Dendritic cell treated with granulocyte-macrophage colony-stimulating factor and Interleukin-4, amounts not matched to agents 40 ng/mL and 50 ng/mL, for 4 days (primary cell): ENCODE data around the gene ZNF236.

ENCODE experiments used
- H3K27ac Mint-ChIP-seq: one replicate; pipeline ENCODE4 v1.8.0; 2022; ENCODE audit warnings: mild to moderate bottlenecking, mixed read lengths
- H3K27me3 Mint-ChIP-seq: one replicate; pipeline ENCODE4 v1.8.0; 2022; ENCODE audit warnings: mild to moderate bottlenecking, mixed read lengths
- H3K36me3 Mint-ChIP-seq: one replicate; pipeline ENCODE4 v1.8.0; 2022; ENCODE audit warnings: low read depth, mixed read lengths
- H3K4me1 Mint-ChIP-seq: one replicate; pipeline ENCODE4 v1.8.0; 2022; ENCODE audit warnings: low read depth, mixed read lengths
- H3K4me3 Mint-ChIP-seq: one replicate; pipeline ENCODE4 v1.8.0; 2022; ENCODE audit warnings: mild to moderate bottlenecking, moderate library complexity, mixed read lengths
- H3K9me3 Mint-ChIP-seq: one replicate; pipeline ENCODE4 v1.8.0; 2022; ENCODE audit warnings: mixed read lengths
- intact Hi-C: fragments of 100-400 bp; cut with micrococcal nuclease; formaldehyde crosslinking; loops from one replicate; pipeline ENCODE4 v1.15.0; 2022

The ZNF236 gene

DNA sequence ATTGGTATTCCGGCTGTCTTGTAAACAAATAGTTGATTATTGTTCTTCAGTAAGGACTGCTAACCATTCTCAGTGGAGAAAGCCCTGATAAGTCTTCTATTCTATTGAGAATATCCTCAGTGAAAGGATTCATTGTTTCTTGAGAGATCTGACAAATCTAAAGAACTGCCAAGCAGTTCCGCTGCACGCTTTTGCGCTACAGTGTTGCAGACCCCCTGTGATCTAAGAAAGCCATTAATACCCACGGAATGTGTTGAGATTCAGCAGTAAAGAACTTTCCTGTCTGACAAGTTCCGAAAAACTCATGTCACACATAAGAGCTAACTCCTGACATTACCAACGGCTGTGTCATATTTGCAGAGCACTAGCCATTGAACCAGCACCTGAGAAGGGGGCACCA, 63.8 kb downstream of the ZNF236 start:
- H3K4me3 Mint-ChIP-seq: no peak overlapping the region
- H3K27ac Mint-ChIP-seq: no peak overlapping the region
- no peaks in the 10 kb centered on the region for H3K9me3 Mint-ChIP-seq

DNA sequence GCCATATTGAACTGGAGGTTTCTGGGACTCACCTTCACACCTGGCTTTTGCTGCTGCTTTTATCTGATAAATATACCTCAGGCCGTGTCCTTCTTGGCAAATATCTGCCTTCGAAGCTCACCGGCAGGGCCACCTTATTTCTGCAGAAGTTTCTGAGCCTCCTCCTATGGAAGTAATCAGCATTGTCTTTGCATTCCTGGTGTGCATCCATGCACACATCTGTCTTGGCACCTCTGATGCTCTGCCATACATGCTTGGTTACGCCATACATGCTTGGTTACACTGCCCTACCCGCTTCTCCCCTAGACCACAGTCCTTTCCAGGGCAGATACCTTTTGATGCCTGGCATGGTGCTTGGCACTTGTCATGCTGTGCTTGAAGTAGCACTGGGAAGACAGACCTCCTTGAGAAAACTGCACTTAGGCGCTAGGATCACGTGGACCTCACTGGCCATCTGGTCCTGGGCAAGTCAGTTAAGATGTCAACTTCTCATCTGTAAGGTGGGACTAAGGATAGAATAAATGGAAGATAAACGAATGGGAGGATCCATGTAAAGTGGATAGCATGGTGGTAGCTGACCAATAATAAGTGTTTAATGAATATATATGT, 66.8 kb downstream of the ZNF236 start:
- Mint-ChIP-seq H3K27me3 (no peaks in the 10 kb centered on the region), H3K9me3 (no peaks in the 10 kb centered on the region), H3K4me1 (no peaks in the 10 kb centered on the region), H3K36me3 (peaks cover 93% of the 10 kb centered on the region), H3K4me3 (no peak overlapping the region), H3K27ac (no peak overlapping the region)
- intact Hi-C loops: no loop called here

More for the DNA sequence above, 63.8 kb downstream of the ZNF236 start:
- peaks cover 94% of the 10 kb centered on the region for H3K36me3 Mint-ChIP-seq
- no peaks in the 10 kb centered on the region for H3K4me1 Mint-ChIP-seq
- intact Hi-C loops: no loop called here
- H3K27me3 Mint-ChIP-seq: no peaks in the 10 kb centered on the region

DNA sequence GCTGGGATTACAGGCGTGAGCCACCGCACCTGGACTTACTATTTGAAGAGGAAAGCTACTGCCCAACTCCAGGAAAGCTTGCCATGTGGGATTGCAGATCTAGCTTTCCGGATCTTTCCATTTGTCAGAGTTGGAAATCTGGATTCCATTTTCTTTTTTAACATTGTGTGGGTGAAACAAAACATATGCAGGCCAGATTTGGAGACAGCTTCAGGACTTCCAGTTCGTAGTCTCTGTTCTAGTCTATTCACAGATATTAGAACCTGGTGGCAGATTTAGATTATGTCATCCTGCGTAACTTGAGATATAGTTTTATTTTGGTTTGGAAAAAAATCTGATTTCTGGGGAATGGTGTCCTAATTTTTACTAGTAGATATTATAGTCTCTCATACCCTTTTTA, 70.5 kb downstream of the ZNF236 start:
- H3K4me1 Mint-ChIP-seq: no peaks in the 10 kb centered on the region
- H3K36me3 Mint-ChIP-seq: peaks cover 94% of the 10 kb centered on the region
- no peak overlapping the region for H3K4me3 Mint-ChIP-seq
- no peaks in the 10 kb centered on the region for H3K27me3 Mint-ChIP-seq
- no peak overlapping the region for H3K27ac Mint-ChIP-seq
- H3K9me3 Mint-ChIP-seq: no peaks in the 10 kb centered on the region
- intact Hi-C loops: no loop called here

DNA sequence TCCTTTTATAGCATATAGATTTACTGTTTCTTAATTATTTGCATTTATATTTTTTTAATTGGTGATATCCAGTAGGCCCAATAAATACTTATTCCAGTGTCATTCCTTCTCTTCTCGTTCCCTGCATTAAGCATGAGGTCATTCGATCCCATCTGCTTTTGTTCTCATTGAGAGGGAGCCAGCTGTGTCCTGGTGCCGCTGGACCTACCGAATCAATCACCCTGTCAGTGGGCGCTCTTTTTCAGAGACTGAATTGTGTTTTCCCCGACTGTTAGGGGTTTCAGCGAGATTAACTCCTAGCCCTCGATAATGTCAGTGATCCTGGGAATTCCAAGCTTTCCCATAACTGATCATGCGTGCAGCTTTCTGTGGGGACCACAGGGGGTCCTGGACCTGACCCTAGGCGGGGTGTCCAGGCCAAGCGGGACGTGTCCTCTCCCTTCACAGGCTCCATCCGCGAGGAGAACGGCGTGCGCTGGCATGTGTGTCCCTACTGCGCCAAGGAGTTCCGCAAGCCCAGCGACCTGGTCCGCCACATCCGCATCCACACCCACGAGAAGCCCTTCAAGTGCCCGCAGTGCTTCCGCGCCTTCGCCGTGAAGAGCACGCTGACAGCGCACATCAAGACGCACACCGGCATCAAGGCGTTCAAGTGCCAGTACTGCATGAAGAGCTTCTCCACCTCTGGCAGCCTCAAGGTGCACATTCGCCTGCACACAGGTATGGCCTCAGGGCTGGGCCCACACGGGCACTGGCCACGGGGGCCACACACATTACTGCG, 72.4 kb downstream of the ZNF236 start:
- H3K36me3 Mint-ChIP-seq: peaks cover 95% of the 10 kb centered on the region
- H3K27ac Mint-ChIP-seq: no peak overlapping the region
- H3K27me3 Mint-ChIP-seq: no peaks in the 10 kb centered on the region
- no peaks in the 10 kb centered on the region for H3K9me3 Mint-ChIP-seq
- no peak overlapping the region for H3K4me3 Mint-ChIP-seq
- H3K4me1 Mint-ChIP-seq: no peaks in the 10 kb centered on the region
- intact Hi-C loops: no loop called here

DNA sequence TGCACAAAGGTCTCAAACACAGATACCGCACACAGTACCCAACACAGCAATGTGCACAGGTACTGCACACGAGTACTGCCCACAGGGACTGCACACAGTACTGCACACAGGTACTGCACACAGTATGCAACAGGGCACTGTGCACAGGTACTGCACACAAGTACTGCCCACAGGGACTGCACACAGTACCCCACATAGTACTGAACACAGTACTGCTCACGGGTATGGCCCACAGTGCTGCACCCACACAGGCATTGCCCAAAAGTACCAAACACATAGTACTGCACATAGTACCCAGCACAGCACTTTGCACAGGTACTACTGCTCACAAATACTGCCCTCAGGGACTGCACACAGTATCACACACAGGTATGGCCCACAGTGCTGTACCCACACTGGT, 73.1 kb downstream of the ZNF236 start:
- intact Hi-C loops: no loop called here
- H3K4me1 Mint-ChIP-seq: no peaks in the 10 kb centered on the region
- no peak overlapping the region for H3K4me3 Mint-ChIP-seq
- peaks cover 90% of the 10 kb centered on the region for H3K36me3 Mint-ChIP-seq
- H3K27ac Mint-ChIP-seq: no peak overlapping the region
- no peaks in the 10 kb centered on the region for H3K27me3 Mint-ChIP-seq
- H3K9me3 Mint-ChIP-seq: no peaks in the 10 kb centered on the region

DNA sequence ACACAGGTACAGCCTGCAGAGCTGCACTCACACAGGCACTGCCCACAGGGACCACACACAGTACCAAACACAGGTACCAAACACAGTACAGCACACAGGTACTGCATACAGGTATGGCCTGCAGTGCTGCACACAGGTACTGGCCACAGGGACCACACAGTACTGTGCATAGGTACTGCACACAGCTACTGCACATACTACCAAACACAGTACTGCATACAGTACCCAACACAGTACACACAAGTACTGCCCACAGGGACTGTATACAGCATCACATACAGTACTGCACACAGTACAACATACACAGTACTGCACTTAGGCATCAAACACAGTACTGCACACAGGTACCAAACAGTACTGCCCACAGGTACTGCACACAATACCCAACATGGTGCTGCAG, 74.3 kb downstream of the ZNF236 start:
- H3K36me3 Mint-ChIP-seq: peaks cover 89% of the 10 kb centered on the region
- H3K9me3 Mint-ChIP-seq: no peaks in the 10 kb centered on the region
- no peaks in the 10 kb centered on the region for H3K4me1 Mint-ChIP-seq
- intact Hi-C loops: no loop called here
- H3K27ac Mint-ChIP-seq: no peak overlapping the region
- H3K27me3 Mint-ChIP-seq: no peaks in the 10 kb centered on the region
- H3K4me3 Mint-ChIP-seq: no peak overlapping the region

DNA sequence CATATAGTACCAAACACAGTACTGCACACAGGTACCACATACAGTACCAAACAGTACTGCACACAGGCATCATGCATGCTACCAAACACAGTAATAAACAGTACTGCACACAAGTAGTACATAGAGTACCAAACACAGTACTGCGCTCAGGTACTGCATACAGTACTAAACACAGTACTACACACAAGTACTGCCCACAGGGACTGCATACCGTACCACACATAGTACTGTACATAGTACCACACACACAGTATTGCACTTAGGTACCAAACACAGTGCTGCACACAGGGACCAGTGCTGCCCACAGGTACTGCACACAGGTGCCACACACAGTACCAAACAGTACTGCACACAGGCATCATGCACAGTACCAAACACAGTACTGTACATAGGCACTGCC, 74.9 kb downstream of the ZNF236 start:
- H3K4me1 Mint-ChIP-seq: no peaks in the 10 kb centered on the region
- intact Hi-C loops: no loop called here
- H3K36me3 Mint-ChIP-seq: peaks cover 90% of the 10 kb centered on the region

DNA sequence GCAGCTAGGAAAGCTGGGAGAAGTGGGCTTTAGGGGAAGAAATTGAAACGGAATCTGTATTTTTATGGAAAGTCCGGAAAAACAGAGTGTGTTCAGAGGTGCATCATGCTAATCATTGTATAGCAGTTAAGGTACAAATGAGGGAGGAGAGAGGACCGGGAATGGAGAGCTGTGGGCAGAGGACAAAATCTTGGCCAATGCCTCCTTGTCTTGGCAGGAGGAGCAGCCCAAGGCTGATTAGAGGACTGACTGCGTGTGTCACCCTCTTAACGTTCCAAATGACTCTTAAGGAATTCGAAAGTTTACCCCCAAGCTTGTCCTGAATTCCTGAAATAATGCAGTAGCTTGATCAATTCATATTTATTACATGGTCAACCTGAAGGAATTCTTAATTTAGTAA, 81.0 kb downstream of the ZNF236 start:
- Mint-ChIP-seq H3K27me3 (no peaks in the 10 kb centered on the region), H3K9me3 (no peaks in the 10 kb centered on the region), H3K36me3 (peaks cover 69% of the 10 kb centered on the region), H3K4me3 (no peak overlapping the region), H3K27ac (no peak overlapping the region), H3K4me1 (no peaks in the 10 kb centered on the region)
- intact Hi-C loops: no loop called here

More for the DNA sequence above, 74.9 kb downstream of the ZNF236 start:
- no peaks in the 10 kb centered on the region for H3K27me3 Mint-ChIP-seq
- H3K4me3 Mint-ChIP-seq: no peak overlapping the region
- H3K9me3 Mint-ChIP-seq: no peaks in the 10 kb centered on the region
- no peak overlapping the region for H3K27ac Mint-ChIP-seq

DNA sequence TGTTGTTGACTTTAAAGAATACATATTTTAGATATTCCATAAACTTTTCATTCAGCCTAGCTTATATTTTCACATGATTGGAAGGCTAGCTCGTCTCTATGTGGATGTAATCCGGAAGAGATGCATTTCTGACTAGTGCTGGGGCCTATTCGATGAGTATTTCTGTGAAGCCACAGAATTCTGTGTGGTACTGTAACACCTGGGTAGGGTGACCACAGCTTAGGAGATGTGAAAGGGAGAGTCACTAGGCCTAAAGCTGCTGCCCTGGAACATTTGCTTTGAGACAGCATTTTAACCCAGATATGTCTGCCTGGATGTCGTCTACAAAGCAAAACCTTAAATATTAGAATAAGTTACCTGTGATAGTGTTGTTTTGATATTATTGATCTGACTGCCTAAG, 83.5 kb downstream of the ZNF236 start:
- Mint-ChIP-seq H3K4me1 (no peaks in the 10 kb centered on the region), H3K4me3 (no peak overlapping the region), H3K27me3 (no peaks in the 10 kb centered on the region), H3K36me3 (peaks cover 75% of the 10 kb centered on the region), H3K9me3 (no peaks in the 10 kb centered on the region), H3K27ac (no peak overlapping the region)
- intact Hi-C loops: no loop called here

DNA sequence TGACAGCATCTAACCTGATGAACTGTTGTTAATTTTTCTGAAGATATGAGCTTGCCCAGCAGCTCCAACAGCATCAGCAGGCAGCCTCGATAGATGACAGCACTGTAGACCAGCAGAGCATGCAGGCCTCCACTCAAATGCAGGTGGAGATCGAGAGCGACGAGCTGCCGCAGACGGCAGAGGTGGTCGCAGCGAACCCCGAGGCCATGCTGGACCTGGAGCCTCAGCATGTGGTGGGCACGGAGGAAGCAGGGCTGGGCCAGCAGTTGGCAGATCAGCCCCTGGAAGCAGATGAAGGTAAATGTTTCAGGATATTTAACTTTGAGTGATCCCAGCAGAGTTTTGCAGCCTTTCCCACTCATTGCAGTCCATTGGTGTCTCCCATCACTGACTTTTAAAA, 85.9 kb downstream of the ZNF236 start:
- Mint-ChIP-seq H3K27ac (no peak overlapping the region), H3K4me3 (no peak overlapping the region), H3K27me3 (no peaks in the 10 kb centered on the region), H3K36me3 (peaks cover 77% of the 10 kb centered on the region), H3K9me3 (no peaks in the 10 kb centered on the region), H3K4me1 (no peaks in the 10 kb centered on the region)
- intact Hi-C loops: no loop called here

DNA sequence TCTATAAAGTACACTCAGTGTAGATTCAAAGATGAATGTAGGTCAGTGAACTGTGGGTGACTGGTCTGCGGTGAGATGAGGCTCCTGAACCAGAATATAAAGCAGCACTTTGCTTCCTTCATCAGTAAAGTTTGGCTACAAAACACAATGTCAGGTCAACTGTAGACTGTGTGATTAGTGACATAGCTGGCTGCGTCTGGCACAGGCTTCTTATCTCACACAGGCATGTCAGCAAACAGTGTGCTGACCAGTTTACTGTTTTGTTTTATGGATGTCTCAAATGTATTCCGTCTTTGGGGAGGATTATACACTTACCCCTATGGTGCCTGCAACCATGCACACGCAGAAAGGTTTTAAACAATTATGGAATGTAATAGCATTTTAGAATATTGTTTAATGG, 87.1 kb downstream of the ZNF236 start:
- H3K27ac Mint-ChIP-seq: no peak overlapping the region
- H3K4me3 Mint-ChIP-seq: no peak overlapping the region
- no peaks in the 10 kb centered on the region for H3K9me3 Mint-ChIP-seq
- no peaks in the 10 kb centered on the region for H3K4me1 Mint-ChIP-seq
- intact Hi-C loops: no loop called here
- H3K36me3 Mint-ChIP-seq: peaks cover 86% of the 10 kb centered on the region
- H3K27me3 Mint-ChIP-seq: no peaks in the 10 kb centered on the region

DNA sequence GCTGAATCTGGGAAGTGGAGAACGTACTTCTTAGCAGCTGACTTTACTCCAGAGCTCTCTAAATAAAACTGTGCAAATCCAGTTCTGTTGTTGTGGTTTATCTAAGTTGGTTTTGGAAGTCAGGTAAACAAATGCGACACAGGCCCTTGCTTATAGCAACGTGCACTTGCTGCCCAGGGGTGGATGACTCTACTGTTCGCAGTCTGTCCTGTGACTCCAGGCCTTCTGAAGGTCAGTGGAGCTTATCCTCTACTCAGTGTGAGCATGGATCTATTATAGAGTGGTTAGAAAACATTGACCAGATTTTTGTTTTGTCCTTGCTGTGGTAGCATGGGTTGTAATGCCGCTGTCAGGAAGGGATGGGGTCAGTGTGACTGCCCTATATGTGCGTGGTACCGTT, 89.1 kb downstream of the ZNF236 start:
- Mint-ChIP-seq H3K4me1 (no peaks in the 10 kb centered on the region), H3K9me3 (no peaks in the 10 kb centered on the region), H3K4me3 (no peak overlapping the region), H3K27ac (no peak overlapping the region), H3K36me3 (peaks cover 100% of the 10 kb centered on the region), H3K27me3 (no peaks in the 10 kb centered on the region)
- intact Hi-C loops: no loop called here

DNA sequence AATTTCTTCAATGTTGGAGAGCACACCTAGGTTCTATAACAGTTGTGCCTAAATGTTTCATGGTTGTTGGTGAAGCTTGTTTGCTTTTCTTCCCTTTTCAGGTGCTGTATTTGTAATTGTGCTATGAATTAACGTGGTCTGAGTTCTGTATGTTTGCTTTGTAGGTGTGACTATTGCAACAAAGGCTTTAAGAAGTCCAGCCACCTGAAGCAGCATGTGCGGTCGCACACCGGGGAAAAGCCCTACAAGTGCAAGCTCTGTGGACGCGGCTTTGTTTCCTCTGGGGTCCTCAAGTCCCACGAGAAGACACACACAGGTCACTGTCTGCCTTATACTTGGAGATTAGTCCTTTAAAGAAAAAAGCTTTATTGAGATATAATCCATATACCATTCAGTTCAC, 91.2 kb downstream of the ZNF236 start:
- Mint-ChIP-seq H3K27me3 (no peaks in the 10 kb centered on the region), H3K4me3 (no peak overlapping the region), H3K36me3 (peaks cover 98% of the 10 kb centered on the region), H3K27ac (no peak overlapping the region), H3K9me3 (no peaks in the 10 kb centered on the region), H3K4me1 (no peaks in the 10 kb centered on the region)
- intact Hi-C loops: no loop called here

DNA sequence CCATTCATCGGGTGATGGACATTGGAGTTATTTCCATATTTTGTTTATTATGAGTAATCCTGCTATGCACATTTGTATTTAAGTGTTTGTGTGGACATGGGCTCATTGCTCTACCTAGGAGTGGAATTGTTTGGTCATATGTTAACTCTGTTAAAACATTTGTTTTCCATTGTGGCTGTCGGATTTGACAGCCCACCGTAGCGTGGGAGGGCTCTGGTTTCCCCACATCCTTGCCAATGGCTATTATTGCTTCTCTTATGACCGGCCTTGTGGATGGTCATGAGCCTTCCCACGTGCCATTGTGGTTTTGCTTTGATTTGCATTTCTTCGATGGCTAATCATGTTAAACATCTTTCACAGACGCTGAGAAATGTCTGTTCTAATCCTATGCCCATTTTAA, 92.0 kb downstream of the ZNF236 start:
- Mint-ChIP-seq H3K4me3 (no peak overlapping the region), H3K27me3 (no peaks in the 10 kb centered on the region), H3K27ac (no peak overlapping the region), H3K9me3 (no peaks in the 10 kb centered on the region), H3K4me1 (no peaks in the 10 kb centered on the region), H3K36me3 (peaks cover 92% of the 10 kb centered on the region)
- intact Hi-C loops: no loop called here

DNA sequence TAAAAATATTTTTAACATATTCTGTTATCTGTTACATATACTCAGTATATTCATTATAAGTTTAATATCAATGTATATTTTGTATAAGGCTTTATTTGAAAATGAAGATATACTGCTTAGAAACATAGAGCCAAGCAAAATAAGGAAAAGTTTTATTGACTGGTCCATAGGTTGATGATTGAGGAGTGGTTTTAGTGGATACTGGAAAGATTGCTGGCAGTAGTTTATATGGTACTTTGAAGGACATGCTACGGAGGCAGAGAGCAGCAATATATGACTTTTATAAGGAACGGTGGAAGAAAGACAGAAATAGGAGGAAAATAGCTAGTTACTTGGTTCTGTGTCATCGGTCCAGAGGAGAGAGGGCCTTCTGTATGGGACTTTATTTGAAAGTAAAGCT, 92.4 kb downstream of the ZNF236 start:
- Mint-ChIP-seq H3K9me3 (no peaks in the 10 kb centered on the region), H3K27me3 (no peaks in the 10 kb centered on the region), H3K4me3 (no peak overlapping the region), H3K27ac (no peak overlapping the region), H3K4me1 (no peaks in the 10 kb centered on the region), H3K36me3 (peaks cover 92% of the 10 kb centered on the region)
- intact Hi-C loops: no loop called here
